ENCODE data around the gene LOC128125822.

Gene LOC128125822

DNA sequence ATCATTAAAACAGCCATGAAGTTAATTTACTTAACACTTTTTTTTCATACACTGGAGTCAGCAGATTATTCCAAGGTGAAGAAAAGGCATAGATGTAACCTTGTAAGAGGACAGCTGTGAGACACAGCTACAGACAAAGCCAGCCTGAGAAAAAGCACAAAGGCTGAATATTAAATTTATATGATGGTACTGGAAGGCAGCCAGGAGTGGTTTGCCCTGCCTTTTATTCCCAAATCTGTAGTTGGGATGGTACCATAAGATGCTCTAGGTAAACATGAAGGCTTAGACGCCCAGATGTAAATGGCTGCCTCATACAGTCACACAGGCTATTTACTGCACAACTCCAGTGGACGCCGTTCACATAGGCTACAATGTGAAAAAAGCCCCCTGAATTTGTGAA lies 42.1 kb upstream of the LOC128125822 start:
- H3K27ac Mint-ChIP-seq = no peak overlapping the region
- no peak overlapping the region for H3K27ac ChIP-seq (ENCODE audit: low read depth)
- no peaks in the 10 kb centered on the region for H3K27me3 ChIP-seq (ENCODE audit: insufficient read depth)
- no peaks in the 10 kb centered on the region for H3K9me2 ChIP-seq (ENCODE audit: insufficient read depth)
- no peaks in the 10 kb centered on the region for H3K4me1 ChIP-seq (ENCODE audit: insufficient read depth)
- H3K9me3 Mint-ChIP-seq = peaks cover 5% of the 10 kb centered on the region; the same call in 2 of the 3 replicates
- H3K79me2 ChIP-seq (replicated peaks; ENCODE audit: insufficient read depth) = no peaks in the 10 kb centered on the region
- ATAC-seq = no peak
- no peaks in the 10 kb centered on the region for H3K4me1 Mint-ChIP-seq
- H3K36me3 ChIP-seq (ENCODE audit: insufficient read depth) = no peaks in the 10 kb centered on the region
- H3K27me3 Mint-ChIP-seq (ENCODE audit: insufficient read depth, low read depth, poor library complexity) = peaks cover 3% of the 10 kb centered on the region
- no peak overlapping the region for H2AFZ ChIP-seq
- no peaks in the 10 kb centered on the region for H3K36me3 Mint-ChIP-seq (ENCODE audit: low read depth)
- no peaks in the 10 kb centered on the region for H4K20me1 ChIP-seq (replicated peaks; ENCODE audit: insufficient read depth)
- H3F3A ChIP-seq (replicated peaks; ENCODE audit: low read depth) = no peaks in the 10 kb centered on the region
- H3K4me2 ChIP-seq = no peak overlapping the region
- H3K4me3 ChIP-seq = no peak overlapping the region
- TF ChIP-seq, protein P1, sequence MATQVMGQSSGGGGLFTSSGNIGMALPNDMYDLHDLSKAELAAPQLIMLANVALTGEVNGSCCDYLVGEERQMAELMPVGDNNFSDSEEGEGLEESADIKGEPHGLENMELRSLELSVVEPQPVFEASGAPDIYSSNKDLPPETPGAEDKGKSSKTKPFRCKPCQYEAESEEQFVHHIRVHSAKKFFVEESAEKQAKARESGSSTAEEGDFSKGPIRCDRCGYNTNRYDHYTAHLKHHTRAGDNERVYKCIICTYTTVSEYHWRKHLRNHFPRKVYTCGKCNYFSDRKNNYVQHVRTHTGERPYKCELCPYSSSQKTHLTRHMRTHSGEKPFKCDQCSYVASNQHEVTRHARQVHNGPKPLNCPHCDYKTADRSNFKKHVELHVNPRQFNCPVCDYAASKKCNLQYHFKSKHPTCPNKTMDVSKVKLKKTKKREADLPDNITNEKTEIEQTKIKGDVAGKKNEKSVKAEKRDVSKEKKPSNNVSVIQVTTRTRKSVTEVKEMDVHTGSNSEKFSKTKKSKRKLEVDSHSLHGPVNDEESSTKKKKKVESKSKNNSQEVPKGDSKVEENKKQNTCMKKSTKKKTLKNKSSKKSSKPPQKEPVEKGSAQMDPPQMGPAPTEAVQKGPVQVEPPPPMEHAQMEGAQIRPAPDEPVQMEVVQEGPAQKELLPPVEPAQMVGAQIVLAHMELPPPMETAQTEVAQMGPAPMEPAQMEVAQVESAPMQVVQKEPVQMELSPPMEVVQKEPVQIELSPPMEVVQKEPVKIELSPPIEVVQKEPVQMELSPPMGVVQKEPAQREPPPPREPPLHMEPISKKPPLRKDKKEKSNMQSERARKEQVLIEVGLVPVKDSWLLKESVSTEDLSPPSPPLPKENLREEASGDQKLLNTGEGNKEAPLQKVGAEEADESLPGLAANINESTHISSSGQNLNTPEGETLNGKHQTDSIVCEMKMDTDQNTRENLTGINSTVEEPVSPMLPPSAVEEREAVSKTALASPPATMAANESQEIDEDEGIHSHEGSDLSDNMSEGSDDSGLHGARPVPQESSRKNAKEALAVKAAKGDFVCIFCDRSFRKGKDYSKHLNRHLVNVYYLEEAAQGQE (IDR thresholded peaks at IDR 0.05; ENCODE audit: unreplicated experiment) = no peak
- TF ChIP-seq CREB1 (CRISPR knock-in tag; IDR thresholded peaks at IDR 0.05; ENCODE audit: low read depth) (no peak), STAT1 (IDR thresholded peaks at IDR 0.05; ENCODE audit: unreplicated experiment) (no peak), POLR2AphosphoS5 (IDR thresholded peaks at IDR 0.05; ENCODE audit: low read depth) (no peak), NANOG (IDR thresholded peaks at IDR 0.05; ENCODE audit: borderline replicate concordance) (no peak), JUNB (IDR thresholded peaks at IDR 0.05; ENCODE audit: unreplicated experiment) (no peak), EZH2phosphoT487 (IDR thresholded peaks at IDR 0.05; ENCODE audit: unreplicated experiment) (no peak), ZNF331 (CRISPR knock-in tag; IDR thresholded peaks at IDR 0.05; ENCODE audit: low read depth) (no peak), ZNF114 (CRISPR knock-in tag; IDR thresholded peaks at IDR 0.05) (no peak), EZH2 (IDR thresholded peaks at IDR 0.05; ENCODE audit: low read depth, unreplicated experiment) (no peak)
- TF ChIP-seq, protein P2, sequence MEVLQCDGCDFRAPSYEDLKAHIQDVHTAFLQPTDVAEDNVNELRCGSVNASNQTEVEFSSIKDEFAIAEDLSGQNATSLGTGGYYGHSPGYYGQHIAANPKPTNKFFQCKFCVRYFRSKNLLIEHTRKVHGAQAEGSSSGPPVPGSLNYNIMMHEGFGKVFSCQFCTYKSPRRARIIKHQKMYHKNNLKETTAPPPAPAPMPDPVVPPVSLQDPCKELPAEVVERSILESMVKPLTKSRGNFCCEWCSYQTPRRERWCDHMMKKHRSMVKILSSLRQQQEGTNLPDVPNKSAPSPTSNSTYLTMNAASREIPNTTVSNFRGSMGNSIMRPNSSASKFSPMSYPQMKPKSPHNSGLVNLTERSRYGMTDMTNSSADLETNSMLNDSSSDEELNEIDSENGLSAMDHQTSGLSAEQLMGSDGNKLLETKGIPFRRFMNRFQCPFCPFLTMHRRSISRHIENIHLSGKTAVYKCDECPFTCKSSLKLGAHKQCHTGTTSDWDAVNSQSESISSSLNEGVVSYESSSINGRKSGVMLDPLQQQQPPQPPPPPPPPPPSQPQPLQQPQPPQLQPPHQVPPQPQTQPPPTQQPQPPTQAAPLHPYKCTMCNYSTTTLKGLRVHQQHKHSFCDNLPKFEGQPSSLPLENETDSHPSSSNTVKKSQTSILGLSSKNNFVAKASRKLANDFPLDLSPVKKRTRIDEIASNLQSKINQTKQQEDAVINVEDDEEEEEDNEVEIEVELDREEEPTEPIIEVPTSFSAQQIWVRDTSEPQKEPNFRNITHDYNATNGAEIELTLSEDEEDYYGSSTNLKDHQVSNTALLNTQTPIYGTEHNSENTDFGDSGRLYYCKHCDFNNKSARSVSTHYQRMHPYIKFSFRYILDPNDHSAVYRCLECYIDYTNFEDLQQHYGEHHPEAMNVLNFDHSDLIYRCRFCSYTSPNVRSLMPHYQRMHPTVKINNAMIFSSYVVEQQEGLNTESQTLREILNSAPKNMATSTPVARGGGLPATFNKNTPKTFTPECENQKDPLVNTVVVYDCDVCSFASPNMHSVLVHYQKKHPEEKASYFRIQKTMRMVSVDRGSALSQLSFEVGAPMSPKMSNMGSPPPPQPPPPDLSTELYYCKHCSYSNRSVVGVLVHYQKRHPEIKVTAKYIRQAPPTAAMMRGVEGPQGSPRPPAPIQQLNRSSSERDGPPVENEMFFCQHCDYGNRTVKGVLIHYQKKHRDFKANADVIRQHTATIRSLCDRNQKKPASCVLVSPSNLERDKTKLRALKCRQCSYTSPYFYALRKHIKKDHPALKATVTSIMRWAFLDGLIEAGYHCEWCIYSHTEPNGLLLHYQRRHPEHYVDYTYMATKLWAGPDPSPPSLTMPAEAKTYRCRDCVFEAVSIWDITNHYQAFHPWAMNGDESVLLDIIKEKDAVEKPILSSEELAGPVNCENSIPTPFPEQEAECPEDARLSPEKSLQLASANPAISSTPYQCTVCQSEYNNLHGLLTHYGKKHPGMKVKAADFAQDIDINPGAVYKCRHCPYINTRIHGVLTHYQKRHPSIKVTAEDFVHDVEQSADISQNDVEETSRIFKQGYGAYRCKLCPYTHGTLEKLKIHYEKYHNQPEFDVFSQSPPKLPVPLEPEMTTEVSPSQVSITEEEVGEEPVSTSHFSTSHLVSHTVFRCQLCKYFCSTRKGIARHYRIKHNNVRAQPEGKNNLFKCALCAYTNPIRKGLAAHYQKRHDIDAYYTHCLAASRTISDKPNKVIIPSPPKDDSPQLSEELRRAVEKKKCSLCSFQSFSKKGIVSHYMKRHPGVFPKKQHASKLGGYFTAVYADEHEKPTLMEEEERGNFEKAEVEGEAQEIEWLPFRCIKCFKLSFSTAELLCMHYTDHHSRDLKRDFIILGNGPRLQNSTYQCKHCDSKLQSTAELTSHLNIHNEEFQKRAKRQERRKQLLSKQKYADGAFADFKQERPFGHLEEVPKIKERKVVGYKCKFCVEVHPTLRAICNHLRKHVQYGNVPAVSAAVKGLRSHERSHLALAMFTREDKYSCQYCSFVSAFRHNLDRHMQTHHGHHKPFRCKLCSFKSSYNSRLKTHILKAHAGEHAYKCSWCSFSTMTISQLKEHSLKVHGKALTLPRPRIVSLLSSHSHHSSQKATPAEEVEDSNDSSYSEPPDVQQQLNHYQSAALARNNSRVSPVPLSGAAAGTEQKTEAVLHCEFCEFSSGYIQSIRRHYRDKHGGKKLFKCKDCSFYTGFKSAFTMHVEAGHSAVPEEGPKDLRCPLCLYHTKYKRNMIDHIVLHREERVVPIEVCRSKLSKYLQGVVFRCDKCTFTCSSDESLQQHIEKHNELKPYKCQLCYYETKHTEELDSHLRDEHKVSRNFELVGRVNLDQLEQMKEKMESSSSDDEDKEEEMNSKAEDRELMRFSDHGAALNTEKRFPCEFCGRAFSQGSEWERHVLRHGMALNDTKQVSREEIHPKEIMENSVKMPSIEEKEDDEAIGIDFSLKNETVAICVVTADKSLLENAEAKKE (CRISPR knock-in tag; IDR thresholded peaks at IDR 0.05) = no peak
- TF ChIP-seq, protein P3, sequence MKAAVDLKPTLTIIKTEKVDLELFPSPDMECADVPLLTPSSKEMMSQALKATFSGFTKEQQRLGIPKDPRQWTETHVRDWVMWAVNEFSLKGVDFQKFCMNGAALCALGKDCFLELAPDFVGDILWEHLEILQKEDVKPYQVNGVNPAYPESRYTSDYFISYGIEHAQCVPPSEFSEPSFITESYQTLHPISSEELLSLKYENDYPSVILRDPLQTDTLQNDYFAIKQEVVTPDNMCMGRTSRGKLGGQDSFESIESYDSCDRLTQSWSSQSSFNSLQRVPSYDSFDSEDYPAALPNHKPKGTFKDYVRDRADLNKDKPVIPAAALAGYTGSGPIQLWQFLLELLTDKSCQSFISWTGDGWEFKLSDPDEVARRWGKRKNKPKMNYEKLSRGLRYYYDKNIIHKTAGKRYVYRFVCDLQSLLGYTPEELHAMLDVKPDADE (IDR thresholded peaks at IDR 0.05) = no peak
- TF ChIP-seq, protein P4, sequence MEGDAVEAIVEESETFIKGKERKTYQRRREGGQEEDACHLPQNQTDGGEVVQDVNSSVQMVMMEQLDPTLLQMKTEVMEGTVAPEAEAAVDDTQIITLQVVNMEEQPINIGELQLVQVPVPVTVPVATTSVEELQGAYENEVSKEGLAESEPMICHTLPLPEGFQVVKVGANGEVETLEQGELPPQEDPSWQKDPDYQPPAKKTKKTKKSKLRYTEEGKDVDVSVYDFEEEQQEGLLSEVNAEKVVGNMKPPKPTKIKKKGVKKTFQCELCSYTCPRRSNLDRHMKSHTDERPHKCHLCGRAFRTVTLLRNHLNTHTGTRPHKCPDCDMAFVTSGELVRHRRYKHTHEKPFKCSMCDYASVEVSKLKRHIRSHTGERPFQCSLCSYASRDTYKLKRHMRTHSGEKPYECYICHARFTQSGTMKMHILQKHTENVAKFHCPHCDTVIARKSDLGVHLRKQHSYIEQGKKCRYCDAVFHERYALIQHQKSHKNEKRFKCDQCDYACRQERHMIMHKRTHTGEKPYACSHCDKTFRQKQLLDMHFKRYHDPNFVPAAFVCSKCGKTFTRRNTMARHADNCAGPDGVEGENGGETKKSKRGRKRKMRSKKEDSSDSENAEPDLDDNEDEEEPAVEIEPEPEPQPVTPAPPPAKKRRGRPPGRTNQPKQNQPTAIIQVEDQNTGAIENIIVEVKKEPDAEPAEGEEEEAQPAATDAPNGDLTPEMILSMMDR (conservative IDR thresholded peaks at IDR 0.05; ENCODE audit: low read depth in 2 of 2) = no peak
- no peak overlapping the region for H3K4me3 Mint-ChIP-seq
- DNase-seq (ENCODE audit: low spot score) = no peak

Measured in GM23338 (cell line).